Superior temporal gyrus (tissue), 1 donor: ENCODE data around the gene EXOC3.

Experiments used
- DNase-seq: peaks from one replicate; pipeline ENCODE4 v3.0.0-alpha.2; 2016; ENCODE audit errors: extremely low spot score

The EXOC3 gene

DNA sequence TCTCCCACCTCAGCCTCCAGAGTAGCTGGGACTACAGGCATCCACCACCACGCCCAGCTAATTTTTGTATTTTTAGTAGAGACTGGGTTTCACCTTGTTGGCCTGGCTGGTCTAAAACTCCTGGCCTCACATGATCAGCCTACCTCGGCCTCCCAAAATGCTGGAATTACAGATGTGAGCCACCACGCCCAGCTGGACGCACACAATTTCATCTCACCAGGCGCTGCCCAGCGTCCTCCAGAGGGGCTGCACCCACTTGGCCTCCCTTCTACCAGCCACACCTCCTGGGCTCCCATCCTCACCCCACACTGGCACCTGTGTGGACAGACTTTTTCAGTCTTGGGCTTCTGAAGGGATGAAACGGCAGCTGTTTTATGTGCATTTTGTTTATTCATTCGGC, 3.8 kb upstream of the EXOC3 start:
- no peak for DNase-seq

DNA sequence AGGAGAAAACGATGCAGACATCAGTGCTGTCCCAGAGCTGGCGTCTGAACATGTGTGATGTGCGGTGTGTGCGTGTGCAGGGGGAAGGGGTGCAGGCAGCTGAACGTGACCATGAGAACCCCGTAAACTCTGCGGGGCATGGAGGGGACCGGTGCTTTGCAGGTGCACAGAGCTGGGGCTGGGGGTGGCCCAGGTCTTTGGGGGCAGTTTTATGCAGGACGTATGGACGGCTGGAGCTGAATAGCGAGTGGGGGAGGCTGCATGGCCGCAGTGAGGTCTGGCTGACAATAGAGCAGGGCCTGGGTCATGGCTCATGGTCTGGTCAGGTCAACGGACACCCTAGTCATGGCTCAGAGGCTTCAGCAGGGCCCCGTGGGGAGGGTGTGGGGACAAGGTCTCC, 3.3 kb upstream of the EXOC3 start:
- DNase-seq, result no peak

DNA sequence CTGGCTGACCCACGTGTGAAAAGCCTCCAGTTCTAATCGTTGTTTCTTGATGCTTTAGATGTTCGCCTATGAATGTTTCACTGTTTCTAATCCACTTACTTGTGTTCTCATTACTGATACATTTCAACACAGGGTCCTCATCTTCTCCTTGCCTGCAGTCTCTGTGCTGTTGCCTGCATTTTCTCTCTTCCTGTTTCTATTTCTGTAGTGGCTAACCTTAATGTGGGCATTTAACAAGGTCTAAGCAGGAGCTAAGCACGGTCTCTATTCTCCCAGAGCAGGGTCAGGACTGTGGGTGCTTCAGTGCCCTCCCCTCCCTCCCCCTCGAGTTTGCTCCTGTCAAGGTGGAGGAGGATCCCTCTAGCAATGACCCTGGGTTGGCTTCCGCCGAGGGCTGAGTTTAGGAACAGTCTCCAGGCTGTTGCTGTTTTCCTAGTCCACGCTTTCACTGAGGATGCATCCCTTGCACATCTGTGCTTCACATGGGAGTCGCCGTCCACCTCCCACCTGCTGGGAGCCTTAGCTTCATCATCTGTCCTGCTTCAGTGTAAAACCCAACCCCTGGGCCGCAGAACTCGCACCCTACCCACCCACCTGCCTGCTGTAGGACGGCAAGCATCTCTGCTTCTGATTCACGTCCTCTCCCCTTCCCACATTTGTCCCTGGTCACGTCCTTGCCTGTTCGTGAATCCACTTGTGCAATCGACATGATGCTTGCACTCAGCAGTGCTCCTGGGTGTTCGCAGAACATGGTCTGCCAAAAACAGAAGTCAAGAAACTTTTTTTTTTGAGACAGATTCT, 2.4 kb upstream of the EXOC3 start:
- no peak for DNase-seq

DNA sequence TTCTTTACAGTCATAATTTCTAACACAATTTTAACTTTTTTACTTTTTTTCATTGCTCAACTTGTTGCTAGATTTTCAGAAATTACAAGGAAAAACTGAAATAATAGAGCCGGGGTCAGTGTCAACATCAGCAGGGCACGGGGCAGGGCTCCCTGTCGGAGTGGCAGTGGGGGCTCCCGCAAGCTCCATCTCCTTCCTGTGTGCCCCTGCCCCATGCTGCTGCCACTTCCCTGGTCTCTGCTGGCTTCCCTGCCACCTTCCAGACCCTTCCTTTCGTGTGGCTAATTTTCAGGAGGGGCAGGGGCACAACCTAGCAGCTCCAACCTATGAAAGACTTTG, 1.0 kb upstream of the EXOC3 start:
- DNase-seq, result no peak

DNA sequence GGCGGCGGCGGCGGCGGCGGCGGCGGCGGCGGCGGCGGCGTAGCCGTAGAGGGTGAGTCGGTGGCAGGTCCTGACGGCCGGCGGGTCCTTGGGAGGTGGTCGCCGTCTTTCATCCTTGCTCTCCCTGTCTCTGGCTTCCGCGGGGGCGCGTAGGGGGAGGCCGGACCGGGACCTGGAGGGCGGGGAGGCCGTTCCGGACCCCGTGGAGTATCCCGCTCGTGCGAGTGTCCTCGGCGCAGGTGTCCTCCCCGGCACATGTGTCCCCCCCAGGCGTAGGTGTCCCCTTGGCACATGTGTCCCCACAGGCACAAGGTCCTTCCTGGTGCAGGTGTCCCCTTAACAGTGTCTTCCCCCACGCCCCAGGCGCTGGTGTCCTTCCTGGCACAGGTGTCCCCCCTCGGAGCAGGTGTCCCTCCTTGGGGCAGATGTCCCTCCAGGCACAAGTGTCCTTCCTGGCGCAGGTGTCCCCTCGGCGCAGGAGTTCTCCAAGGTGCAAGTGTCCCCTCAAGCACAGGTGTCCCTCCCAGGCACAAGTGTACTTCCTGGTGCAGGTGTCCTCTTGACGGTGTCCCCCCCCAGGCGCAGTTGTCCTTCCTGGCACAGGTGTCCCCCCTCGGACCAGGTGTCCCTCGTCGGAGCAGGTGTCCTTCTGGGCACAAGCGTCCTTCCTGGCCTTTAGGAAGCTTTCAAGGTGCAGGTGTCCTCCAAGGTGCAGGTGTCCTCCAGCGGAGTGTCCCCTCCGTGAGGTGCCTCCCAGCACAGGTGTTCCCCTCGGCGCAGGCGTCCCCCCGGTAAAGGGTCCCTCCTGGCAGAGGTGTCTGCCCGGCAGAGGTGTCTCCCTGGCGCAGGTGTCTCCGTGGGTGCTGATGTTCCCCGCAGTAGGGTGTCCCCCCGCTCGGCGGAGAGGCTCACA, 519 bp downstream of the EXOC3 start:
- no peak for DNase-seq

DNA sequence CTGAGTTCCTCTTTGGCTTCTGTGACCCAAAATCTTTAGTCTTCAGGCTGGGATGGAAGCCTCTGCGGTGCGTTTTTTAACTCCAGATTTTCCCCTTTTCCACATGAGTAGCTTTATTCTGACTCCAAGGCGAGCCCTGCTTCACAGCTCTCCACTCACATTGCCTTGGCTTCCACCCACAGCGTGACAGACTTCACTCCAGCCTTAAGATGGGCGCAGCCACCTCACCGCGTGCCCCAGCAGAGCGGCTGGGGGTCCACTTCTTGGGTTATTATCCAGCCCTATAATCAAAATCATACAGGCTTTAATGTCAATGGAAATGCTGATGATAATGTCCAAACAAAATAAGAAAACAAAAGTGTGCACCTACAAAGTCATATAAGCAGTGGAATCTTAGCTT, 1.2 kb downstream of the EXOC3 start:
- DNase-seq, result no peak

DNA sequence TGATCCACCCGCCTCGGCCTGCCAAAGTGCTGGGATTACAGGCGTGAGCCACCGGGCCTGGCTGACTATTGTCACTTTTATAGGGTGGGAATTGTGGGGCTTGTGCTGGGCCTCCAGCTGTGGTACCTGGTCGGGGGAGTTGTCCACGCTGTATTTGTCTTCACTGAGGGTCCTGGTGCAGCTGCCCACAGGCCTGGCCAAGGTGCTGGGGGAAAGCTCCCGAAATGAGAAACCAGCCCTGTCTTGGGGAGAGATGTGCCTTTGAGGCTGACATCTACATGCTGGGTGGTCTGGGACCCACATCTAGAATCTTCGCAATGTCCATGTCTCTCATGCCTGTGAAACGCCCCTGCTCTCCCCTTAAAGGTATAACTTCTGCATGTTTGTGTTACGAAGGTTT, 2.6 kb downstream of the EXOC3 start:
- DNase-seq, result no peak

DNA sequence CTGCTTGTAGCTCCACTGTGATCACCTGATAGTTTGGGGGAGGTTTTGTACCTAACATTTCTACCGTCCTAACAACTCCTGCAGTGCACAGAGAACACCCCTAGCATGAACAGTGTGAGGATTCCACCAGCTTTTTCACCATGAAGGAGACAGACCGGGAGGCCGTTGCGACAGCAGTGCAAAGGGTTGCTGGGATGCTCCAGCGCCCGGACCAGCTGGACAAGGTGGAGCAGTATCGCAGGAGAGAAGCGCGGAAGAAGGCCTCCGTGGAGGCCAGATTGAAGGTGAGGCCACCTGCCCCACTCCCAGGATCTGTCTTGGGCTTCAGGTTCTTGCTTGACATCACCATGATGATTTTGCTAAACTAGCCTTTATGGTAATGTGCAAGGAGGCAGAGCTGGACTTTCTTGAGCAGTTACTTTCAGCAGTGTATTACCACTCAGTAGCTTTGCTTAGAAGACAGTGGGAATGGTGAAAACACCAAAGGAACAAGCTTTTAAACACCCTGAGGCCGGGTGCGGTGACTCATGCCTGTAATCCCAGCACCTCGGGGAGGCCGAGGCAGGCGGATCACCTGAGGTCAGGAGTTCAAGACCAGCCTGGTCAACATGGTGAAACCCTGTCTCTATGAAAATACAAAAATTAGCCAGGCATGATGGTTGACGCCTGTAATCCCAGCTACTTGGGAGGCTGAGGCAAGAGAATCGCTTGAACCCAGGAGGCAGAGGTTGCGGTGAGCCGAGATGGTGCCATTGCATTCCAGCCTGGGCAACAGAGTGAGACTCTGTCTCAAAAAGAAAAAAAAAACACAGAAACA, 3.3 kb downstream of the EXOC3 start:
- no peak for DNase-seq

DNA sequence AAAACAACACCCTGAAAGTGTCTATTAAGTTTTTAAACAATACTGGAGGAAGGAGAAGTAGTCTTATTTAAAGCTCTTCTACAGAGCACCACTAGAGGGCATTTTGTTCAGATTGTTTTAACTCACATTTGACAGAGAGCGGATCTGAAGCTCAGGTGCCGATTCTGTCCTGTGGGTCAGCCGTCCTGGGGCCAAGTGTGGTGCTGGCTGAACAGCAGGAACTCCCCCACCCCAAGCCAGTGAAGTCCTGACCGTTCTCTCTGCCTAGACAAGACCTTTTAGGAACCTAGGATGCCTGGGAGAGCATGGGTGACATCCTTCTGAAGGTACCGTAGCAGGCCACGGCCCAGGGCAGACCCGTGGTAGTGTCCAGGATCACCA, 3.9 kb downstream of the EXOC3 start:
- DNase-seq, result peak; percentile 72

DNA sequence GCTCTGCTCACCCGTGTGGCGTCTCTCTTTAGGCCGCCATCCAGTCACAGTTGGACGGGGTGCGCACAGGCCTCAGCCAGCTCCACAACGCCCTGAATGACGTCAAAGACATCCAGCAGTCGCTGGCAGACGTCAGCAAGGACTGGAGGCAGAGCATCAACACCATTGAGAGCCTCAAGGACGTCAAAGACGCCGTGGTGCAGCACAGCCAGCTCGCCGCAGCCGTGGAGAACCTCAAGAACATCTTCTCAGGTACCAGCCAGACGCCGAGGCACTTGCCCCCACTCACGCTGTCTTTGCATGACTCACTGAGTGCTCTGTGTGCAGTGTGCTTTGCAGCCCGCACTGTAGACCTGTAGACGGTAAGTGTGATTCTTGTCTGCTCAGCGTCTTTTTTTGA, 4.5 kb downstream of the EXOC3 start:
- DNase-seq, result no peak

DNA sequence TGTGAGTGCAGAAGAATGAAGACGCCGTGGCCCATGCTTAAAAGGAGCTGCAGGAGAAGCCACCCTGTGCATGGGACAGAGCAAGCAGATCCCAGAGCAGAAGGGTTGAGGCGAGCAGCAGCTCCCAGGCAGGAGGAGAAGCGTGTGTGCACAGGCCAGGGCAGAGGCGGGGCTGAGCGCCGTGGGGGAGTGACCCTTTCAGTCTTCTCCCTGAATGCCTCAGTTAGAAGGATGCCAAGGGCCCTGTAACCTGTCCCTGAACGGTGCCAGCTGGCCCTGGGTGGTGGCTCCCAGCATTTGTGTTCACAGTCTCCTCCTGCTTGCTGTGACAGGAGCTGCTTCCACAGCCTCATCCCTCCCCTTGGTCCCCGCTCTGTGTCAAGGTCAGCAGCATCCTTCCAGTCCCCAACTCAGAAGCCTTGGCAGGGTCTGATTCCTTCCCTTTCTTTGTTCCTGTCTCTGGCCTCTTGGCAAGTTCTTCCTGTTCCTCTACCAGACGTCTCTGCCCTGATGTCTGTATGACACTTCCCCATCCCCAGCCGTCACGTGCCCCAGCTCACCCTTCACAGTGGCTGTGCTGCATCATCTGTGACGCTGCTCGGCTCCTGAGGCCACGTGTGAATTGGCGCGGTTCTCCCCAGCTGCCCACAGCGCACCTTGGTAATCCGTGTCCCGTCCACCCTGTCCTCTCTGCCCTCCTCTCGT, 5.2 kb downstream of the EXOC3 start:
- peak; percentile 29 for DNase-seq

DNA sequence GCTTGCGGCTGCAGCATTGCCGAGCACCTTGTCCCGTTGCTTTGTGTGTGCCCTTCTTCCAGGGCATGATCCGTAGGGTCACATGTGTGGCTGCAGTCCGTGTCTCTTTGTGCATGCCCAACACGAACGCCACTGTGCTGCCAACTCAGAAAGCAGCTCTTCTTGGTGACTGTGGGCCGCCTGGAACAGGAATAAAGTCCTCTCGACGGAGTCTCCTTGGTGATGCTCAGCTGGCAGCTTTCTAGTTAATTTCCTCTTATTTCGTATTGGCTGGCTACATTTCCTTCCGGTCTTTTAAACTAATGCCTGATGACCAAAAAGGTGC, 5.8 kb downstream of the EXOC3 start:
- no peak for DNase-seq

DNA sequence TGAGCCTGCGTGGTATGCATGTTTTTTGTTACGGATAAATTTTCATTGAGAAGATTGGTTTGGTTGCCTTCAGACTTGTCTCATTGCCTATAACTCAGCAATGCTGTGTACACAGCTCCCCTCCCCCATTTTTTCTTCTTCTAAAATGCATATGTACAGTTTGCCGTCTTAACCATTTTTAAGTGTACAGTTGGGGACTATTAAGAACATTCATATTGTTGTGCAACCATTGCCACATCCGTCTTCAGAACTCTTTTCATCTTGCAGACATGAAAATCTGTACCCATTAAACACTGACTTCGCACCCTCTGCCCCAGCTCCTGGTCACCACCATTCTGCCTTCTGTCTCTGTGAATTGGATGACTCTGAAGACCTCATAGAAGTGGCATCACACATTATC, 6.2 kb downstream of the EXOC3 start:
- no peak for DNase-seq

DNA sequence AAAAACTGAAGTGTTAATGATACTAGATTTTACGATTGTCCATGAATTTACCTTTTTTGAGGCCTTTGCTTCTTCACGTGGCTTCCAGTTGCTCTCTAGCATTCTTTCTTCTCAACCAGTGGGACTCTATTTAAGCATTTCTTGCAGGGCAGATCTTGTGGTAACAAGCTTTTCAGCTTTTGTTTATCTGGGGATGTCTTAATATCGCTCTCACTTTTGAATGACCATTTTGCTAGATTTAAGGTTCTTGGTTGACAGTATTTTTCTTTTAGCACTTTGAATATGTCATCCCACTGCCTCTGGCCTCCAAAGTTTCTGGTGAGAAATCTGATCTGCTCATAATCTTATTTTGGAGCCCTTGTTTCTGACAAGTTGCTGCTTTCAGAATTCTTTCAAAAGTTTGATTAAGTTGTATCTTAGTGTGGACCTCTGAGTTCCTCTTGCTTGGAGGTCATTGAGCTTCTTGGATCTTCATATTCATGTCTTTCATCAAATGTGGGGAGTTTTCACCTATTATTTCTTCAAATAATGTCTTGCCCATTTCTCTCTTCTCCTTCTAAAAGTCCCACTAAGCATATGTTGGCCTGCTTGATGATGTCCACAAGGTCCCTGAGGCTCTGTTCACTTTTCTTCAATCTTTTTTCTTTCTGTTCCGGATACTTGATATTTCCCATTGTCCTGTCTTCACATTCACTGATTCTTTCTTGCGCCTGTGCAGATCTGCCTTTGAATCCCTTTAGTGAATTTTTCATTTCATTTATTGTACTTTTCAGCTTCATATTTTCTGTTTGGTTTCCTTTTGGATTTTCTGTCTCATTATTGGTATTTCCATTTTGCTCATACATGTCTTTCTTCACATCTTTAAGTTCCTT, 8.8 kb downstream of the EXOC3 start:
- no peak for DNase-seq

DNA sequence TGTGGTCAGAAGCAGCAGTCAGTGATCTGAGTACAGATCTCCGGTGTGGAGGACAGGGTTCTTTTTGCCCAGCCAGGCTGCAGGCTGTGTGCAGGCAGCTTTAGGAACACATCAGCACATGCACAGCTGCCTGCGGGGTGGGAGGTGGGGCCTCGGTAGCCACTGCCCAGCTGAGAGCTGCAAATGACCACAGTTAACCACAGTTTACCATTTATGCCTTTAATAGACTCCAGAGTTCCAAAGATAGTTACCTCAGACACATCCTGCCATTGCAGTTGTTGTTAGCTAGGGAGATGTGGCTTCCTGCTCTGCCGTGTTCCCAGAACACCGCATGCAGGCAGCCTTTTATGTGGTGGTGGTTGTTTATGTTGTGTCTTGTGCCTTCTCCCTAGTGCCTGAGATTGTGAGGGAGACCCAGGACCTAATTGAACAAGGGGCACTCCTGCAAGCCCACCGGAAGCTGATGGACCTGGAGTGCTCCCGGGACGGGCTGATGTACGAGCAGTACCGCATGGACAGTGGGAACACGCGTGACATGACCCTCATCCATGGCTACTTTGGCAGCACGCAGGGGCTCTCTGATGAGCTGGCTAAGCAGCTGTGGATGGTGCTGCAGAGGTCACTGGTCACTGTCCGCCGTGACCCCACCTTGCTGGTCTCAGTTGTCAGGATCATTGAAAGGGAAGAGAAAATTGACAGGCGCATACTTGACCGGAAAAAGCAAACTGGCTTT, 10.2 kb downstream of the EXOC3 start:
- no peak for DNase-seq

DNA sequence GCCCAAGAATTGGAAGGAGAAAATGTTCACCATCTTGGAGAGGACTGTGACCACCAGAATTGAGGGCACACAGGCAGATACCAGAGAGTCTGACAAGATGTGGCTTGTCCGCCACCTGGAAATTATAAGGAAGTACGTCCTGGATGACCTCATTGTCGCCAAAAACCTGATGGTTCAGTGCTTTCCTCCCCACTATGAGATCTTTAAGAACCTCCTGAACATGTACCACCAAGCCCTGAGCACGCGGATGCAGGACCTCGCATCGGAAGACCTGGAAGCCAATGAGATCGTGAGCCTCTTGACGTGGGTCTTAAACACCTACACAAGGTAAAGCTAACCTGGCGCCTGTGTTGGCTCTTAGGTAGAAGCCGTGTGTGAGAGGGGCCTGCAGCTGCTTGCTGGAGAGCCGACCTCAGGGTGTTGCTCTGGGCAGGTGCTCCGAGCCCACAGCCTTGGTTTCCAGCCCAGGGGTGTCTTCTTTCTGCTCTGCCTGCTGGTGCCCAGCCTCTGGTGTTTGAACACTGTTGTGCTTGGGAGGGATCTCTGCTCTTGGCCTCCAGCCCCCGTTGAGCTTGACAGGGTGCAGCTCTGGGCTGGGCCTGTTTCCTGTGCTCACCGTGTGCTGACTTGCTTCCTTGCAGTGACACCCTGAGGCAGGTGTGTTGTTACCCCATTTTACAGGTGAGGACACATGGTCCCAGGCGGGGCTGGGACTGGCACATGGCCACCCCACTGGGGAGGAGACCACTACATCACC, 10.9 kb downstream of the EXOC3 start:
- no peak for DNase-seq

DNA sequence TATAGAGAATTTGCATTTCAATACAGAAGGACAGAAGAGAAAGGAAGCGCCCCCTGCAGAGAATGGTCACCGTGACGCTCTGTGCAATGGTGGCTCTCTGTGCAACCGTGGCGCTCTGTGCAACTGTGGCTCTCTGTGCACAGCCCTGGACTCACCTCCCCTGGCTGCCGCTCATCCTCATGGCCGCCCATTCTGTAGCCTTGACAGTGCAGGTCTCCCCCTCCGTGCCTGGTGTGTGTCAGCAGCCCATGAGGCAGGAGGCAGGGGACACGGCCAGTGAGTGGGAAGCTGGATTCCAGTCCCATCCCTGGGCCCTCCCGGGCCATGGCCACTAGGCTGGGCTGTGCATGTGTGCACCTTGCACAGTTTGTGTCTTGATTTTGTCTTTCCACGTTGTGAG, 12.0 kb downstream of the EXOC3 start:
- no peak for DNase-seq

DNA sequence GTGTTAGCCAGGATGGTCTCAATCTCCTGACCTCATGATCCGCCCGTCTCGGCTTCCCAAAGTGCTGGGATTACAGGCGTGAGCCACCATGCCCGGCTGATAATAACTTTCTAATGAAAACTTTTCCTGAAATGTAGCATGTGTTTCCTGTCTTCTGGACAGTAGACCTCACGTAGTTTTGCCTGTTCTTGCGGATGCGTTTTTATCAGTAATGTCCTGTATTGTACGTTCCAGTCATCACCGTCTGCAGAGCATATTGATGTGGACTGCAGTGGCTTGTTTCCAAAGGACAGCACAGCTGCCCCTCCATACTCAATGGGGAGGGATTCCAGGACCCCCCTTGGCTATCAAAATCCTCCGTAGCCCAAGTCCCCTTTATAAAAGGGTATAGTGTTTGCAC, 12.8 kb downstream of the EXOC3 start:
- no peak for DNase-seq

DNA sequence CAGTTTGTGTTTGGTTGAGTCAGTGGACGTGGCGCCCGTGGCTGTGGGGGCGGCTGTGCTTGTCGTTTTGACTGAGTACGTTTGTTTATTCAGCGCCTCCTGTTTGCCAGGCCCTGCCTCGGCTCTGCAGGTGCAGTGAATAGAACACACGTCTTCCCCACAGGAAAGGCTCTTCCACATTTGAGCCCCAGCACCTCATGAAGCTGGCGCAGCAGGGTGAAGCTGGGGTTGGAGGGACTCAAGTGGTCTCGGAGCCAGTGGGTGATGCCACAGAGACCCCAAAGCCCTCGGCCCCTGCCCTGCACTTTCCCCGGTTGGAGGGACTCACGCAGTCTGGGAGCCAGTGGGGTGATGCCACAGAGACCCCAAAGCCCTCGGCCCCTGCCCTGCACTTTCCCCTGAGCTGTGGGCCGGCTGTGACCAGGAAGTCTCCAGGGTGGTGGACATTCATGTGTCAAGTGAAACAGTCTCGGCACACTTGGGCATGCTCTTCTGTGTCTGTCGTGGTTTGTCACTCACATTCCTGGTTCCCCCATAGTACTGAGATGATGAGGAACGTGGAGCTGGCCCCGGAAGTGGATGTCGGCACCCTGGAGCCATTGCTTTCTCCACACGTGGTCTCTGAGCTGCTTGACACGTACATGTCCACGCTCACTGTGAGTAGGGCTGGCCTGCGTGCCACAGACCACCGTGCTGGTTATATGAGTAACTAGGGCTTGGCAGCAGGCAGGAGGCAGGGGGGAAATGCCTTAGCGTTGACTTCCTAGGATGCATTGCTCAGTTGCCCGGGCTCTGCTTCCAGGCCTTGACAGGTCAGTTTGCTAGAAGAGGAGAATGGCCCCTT, 13.6 kb downstream of the EXOC3 start:
- no peak for DNase-seq
